GM19238 (cell line): ENCODE results near the gene UBE2I.

Source experiments
- DNase-seq: peaks from one replicate; pipeline ENCODE4 v3.0.0; 2011; ENCODE audit warnings: low spot score; ENCODE audit not compliant: insufficient read length

Gene UBE2I

GRCh38 chr16:1342526-1343427, 33.3 kb downstream of the UBE2I start:
- peak; percentile 100 for DNase-seq

- no peak for DNase-seq
Measured at GRCh38 chr16:1343428-1344242, 34.2 kb downstream of the UBE2I start.

GRCh38 chr16:1344499-1344898, 35.1 kb downstream of the UBE2I start:
- DNase-seq: no peak

- no peak for DNase-seq
Measured at GRCh38 chr16:1345087-1345486, 35.7 kb downstream of the UBE2I start.

GRCh38 chr16:1345651-1346421, 36.4 kb downstream of the UBE2I start:
- no peak for DNase-seq

- no peak for DNase-seq
Measured at GRCh38 chr16:1346422-1347285, 37.2 kb downstream of the UBE2I start.

- no peak for DNase-seq
Measured at GRCh38 chr16:1347286-1347855, 37.9 kb downstream of the UBE2I start.

- DNase-seq: no peak
Measured at GRCh38 chr16:1347962-1348361, 38.5 kb downstream of the UBE2I start.

GRCh38 chr16:1348441-1348840, 39.0 kb downstream of the UBE2I start:
- DNase-seq: no peak

GRCh38 chr16:1348926-1349325, 39.5 kb downstream of the UBE2I start:
- no peak for DNase-seq

GRCh38 chr16:1349351-1349750, 39.9 kb downstream of the UBE2I start:
- no peak for DNase-seq

GRCh38 chr16:1349951-1350350, 40.5 kb downstream of the UBE2I start:
- DNase-seq: no peak

- no peak for DNase-seq
Measured at GRCh38 chr16:1350691-1351090, 41.3 kb downstream of the UBE2I start.

- no peak for DNase-seq
Measured at GRCh38 chr16:1351215-1351581, 41.8 kb downstream of the UBE2I start.

GRCh38 chr16:1351582-1352362, 42.3 kb downstream of the UBE2I start, which contains the start of the genes GNPTG and TSR3:
Gene GNPTG, plus strand, starts transcription at chr16:1351931. Its CDS starts 35 bp downstream, at chr16:1351966.
Gene TSR3, minus strand, starts transcription at chr16:1351878. Its CDS starts 74 bp downstream, at chr16:1351804.
- DNase-seq: peak; percentile 98

- no peak for DNase-seq
Measured at GRCh38 chr16:1354815-1355540, 45.5 kb downstream of the UBE2I start.

GRCh38 chr16:1355591-1355990, 46.2 kb downstream of the UBE2I start:
- DNase-seq: no peak

- DNase-seq: no peak
Measured at GRCh38 chr16:1356061-1356900, 46.8 kb downstream of the UBE2I start.
